Gastrocnemius medialis (tissue), 4 donors: ENCODE results near the gene FARS2.

Experiments
- POLR2A ChIP-seq, 2 donors: fragments of 450-650 bp; IDR thresholded peaks; one replicate each; pipeline ENCODE4 v1.6.1; 2017; ENCODE audit warnings: antibody characterized with exemption in 2 of 2, mild to moderate bottlenecking in 2 of 2, moderate library complexity in 2 of 2
- TF ChIP-seq, protein P1 (sequence below), 5 experiments: fragments of 450-650 bp in 3 of 5; fragments of 200-600 bp in 2 of 5; sonication (generic) in 2 of 5; IDR thresholded peaks in 4 of 5; conservative IDR thresholded peaks in 1 of 5; 1 replicate in 4 of 5; 2 replicates in 1 of 5; pipeline ENCODE4 v1.5.1; 2016 to 2019; ENCODE audit warnings: antibody characterized with exemption in 5 of 5, mild to moderate bottlenecking in 3 of 5, moderate library complexity in 3 of 5

DNA sequence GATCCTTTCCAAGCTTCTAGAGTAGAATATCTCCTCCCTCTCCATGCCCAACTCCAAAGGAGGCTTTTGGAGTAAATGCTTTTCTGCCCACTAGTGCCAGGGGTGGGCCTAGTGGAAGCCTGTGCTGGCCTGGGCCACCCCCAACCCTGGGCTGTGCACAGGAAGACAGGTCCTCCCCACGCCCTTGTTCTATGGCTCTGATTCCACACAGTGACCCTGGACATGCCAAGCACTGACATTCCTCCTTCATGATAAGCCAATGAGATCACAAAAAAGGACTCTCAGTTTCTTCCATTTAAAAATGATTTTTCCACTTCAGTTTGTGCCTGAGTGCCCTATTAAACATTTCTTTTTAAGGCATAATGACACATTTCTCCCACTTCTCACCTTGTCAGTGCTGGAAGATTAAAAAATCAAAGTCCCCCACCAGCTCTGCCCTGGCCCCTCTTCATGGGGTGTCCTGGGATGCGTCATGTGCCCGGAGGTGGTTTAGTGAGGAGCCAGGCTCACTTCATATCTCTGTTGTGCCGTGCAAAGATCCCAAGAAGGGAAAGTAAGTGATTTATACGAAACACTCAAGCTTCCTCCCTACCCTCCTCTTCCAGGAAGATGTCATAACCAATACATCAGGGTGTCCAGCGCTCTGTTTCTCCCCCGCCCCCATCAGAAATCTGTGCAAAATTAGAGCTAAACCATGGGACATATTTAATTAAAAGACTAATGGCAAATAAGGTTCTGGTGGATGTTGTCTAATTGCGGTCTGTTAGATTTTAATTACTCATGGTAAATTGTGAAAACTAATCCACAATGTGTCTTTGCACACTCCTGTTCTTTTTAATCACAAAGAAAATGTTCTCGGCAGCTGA, 490.4 kb downstream of the FARS2 start:
- TF ChIP-seq, protein P1, sequence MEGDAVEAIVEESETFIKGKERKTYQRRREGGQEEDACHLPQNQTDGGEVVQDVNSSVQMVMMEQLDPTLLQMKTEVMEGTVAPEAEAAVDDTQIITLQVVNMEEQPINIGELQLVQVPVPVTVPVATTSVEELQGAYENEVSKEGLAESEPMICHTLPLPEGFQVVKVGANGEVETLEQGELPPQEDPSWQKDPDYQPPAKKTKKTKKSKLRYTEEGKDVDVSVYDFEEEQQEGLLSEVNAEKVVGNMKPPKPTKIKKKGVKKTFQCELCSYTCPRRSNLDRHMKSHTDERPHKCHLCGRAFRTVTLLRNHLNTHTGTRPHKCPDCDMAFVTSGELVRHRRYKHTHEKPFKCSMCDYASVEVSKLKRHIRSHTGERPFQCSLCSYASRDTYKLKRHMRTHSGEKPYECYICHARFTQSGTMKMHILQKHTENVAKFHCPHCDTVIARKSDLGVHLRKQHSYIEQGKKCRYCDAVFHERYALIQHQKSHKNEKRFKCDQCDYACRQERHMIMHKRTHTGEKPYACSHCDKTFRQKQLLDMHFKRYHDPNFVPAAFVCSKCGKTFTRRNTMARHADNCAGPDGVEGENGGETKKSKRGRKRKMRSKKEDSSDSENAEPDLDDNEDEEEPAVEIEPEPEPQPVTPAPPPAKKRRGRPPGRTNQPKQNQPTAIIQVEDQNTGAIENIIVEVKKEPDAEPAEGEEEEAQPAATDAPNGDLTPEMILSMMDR (IDR thresholded peaks at IDR 0.05 in 4 of 5, conservative IDR thresholded peaks at IDR 0.05 in 1 of 5): no peak
- no peak for TF ChIP-seq POLR2A (IDR thresholded peaks at IDR 0.05)
